Occipital lobe (tissue), 2 donors: ENCODE data around the gene TTYH1. TPM values are rescaled to one million over a fixed set of nuclear protein-coding genes. Genes with fewer than 3 reads are reported as not detected.

Source experiments
- DNase-seq: peaks from one replicate; lab custom pipeline; 2025; lab: John Stamatoyannopoulos, UW
- total RNA-seq: library from RNA; depleted of rRNA; stranded (reverse); fragments of >200 nt; gene quantifications from one replicate; pipeline ENCODE4 v1.2.3, GENCODE V29; 2014

Gene TTYH1
- total RNA-seq, 1 donor from 2014 or later: 74.7 TPM

- DNase-seq: no peak
Observed at GRCh38 chr19:54392105-54392504, 23.2 kb upstream of the TTYH1 start.

- DNase-seq: no peak
Observed at GRCh38 chr19:54393381-54393780, 21.9 kb upstream of the TTYH1 start.

DNA sequence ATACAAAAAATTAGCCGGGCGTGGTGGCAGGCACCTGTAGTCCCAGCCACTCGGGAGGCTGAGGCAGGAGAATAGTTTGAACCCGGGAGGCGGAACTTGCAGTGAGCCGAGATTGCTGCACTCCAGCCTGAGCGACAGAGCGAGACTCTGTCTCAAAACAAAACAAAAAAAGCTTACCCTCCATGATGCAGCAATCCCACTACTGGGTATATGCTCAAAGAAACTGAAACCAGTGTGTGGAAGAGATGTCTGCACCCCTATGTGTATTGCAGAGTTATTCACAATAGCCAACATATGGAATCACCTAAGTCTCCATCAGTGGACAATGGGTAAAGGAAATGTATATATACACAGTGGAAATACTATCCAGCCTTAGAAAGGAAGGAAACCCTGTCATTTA, 19.6 kb upstream of the TTYH1 start:
- no peak for DNase-seq

- no peak for DNase-seq
Observed at GRCh38 chr19:54399189-54399588, 16.1 kb upstream of the TTYH1 start.

GRCh38 chr19:54400913-54401312, 14.4 kb upstream of the TTYH1 start:
- no peak for DNase-seq

- no peak for DNase-seq
Observed at GRCh38 chr19:54403054-54403453, 12.2 kb upstream of the TTYH1 start.

DNA sequence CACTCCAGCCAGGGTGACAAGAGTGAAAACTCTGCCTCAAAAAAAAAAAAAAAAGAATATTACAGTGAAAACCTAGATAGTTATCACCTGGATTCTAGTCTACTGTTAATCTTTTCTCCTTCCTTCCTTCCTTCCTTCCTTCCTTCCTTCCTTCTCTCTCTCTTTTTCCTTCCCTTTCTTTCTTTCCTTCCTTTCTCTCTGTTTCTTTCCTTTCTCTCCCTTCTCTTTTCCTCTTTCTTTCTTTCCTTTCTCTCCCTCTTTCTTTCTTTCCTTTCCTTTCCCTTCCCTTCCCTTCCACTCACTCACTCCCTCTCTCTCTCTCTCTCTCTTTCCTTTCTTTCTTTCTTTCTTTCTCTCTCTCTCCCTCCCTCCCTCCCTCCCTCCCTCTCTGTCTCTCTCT, 9.6 kb upstream of the TTYH1 start:
- no peak for DNase-seq

- DNase-seq: no peak
Observed at GRCh38 chr19:54407780-54408179, 7.5 kb upstream of the TTYH1 start.

DNA sequence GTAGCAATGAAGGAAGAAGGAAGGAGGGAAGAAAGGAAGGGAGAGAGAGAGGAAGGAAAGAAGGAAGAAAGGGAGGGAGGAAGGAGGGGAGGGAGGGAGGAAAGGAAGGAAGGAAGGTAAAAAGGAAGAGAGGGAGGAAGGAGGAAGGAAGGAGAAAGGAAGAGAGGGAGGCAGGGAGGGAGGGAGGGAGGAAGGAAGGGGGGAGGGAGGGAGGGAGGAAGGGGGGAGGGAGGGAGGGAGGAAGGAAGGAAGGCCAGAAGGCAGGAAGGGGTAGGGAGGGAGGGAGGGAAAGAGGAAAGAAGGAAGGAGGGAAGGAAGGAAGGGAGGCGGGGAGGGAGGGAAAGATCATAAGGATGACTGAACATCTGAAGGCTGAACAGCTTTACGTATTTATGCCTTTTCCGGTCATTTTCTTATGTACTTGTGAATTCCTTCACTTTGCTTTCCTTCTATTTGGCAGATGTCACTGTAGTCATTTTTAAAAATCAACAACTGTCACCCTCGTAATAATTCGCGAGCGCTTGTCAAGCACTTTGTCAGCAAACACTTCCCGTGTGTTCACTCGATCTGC, 6.7 kb upstream of the TTYH1 start:
- DNase-seq: no peak

DNA sequence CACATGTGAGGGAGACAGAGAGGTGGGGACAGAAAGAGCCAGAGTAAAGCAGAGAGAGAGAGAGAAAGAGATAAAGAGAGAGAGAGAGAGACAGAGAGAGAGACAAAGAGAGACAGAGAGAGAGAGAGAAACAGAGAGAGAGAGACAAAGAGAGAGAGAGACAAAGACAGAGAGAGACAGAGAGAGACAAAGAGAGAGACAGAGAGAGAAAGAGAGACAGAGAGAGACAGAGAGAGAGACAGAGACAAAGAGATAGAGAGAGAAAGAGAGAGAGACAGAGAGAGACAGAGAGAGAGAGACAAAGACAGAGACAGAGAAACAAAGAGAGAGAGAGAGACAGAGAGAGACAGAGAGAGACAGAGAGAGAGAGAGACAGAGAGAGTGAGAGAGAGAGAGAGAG, 4.2 kb upstream of the TTYH1 start:
- no peak for DNase-seq

DNA sequence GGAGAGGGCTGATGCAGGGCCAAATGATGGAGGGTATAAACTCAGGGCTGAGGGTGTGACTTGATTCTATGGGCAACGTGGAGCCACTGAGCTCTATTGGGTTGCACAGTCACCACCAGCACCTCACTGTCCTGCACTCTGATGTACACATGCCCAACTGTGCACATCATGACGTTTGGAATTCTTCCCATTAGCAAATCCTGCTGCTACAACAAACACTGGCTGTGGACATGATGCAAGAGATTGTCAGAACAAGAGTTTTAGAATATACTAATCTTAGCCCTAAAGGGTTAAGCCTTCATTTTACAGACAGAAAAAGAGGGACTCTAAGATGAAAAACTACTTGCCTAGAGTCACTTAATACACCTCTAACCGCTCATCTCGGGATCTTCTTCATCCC, 2.4 kb upstream of the TTYH1 start:
- DNase-seq: no peak

DNA sequence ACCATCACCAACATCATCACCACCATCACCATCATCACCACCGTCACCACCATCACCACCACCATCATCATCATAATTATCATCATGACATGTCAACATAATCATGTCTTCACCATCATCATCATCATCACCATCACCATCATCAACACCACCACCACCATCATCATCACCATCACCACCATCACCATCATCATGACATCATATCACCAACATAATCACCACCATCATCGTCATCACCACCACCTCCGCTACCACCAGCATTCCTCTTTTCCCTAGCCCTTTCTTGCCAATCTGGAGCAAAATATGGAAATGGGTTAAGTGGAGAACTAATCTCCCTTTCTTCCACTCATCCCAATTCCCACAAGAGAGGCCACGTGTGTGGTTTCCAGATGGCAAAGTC, 1.1 kb upstream of the TTYH1 start:
- no peak for DNase-seq

GRCh38 chr19:54415901-54416673, 823 bp downstream of the TTYH1 start:
- DNase-seq: no peak

GRCh38 chr19:54416695-54417491, 1.6 kb downstream of the TTYH1 start:
- DNase-seq: no peak

DNA sequence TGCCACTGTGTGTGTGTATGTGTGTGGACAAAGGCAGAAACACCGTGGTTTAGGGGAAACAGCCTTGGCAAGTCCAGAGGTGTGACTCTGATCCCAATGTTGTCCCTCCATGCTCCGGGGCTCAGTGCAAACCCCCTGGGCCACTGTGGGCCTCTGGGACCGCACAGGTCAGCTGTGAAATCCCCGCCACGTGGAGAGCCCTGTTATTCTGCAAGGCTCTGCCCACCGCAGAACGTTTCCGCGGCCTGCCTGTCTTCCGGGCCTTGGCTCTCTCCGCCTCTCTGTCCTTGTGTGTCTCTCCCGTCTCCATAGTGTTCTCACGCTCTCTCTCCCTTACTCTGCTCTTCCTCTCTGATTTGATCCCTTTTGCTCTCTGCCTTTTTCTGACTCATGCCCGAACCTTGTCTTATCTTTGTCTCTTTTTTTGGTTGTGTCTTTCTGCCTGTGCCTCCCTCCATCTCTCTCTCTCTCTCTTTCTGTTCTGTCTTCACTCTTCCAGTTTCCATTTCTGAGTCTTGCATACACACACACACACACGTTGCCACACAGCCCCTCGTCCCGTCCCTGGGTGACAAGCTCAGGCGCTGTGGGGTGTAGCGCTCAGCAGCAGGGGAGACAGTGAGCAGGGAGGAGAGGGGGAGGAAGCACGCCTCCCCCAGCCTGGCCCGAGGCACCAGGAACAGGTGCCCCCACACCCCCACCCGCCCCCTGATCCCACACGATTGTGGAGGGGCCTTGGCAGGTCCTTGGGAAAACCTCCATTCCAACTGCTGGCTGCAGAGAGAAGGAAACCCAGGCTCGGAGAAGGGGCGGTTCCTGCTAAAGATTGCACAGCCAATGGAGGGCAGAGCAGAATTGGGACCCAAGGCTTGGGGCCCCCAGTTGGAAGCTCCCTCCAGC, 3.0 kb downstream of the TTYH1 start:
- DNase-seq: no peak

- DNase-seq: no peak
Observed at GRCh38 chr19:54418930-54419800, 3.9 kb downstream of the TTYH1 start.

DNA sequence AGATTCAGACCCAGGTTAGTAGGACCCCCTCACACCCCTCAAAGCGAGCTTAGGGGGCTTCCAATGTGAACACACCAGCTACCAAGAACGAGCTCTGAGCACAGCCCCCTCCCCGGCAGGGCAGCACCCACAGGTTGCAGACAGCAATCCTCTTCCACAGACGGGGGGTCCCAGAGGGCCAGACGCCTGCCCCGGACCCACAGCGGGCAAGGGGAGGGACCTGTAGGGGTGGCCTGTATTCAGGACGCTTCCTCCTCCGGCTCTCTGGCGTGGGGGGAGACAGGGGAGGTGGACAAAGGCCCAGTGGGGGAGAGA, 4.8 kb downstream of the TTYH1 start:
- DNase-seq: no peak

DNA sequence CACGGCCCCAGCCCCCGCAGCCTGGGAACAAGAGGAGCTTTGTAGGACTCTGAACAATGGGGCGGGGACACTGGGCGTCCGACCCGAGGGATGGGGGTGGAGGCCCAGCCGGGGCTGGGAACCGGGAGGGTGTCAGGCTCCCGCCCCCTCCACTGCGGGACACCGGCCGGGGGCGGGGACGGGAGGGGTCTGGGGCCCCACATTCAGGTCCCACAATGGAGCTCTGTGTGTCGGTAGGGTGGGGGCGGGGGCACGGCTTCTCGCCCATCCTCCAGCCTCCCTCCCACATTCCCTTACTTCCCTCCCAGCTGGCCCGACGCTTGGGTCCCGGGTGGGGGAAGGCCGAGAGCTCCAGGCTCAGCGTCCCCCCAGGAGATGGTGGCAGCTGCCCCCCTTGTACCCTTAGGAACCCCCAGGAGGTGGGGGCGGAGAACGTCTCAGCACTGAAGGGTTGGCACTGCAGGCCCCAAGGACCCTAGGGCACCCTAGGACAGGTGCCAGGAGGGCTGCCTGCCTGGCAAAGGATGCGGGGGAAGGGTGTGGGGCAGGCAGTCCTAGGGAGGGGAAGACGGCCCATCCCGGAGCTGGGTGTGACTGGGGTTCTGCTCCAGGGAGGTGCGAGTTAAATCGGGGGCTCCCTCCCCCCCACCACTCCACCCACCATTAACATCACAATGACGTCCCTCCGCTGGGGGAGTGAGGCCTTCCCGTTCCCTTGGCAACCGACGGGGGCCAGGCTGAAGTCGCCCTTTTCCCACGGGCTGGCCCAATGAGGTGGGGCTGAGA, 5.3 kb downstream of the TTYH1 start:
- DNase-seq: peak; percentile 92

DNA sequence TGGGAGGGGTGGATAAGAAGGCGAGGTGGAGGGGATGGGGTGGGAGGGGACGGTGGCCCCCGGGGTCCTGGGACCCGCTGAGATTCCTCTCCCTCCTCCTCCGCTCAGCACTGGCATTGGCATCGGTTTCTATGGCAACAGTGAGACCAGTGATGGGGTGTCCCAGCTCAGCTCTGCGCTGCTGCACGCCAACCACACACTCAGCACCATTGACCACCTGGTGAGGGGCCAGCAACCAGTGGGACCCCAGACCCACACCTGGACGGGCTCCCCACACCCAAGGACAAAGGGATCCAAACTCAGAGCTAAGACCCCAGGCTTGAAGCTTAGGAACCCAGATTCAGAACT, 5.9 kb downstream of the TTYH1 start:
- no peak for DNase-seq

- no peak for DNase-seq
Observed at GRCh38 chr19:54421521-54421920, 6.3 kb downstream of the TTYH1 start.
